ENCODE data around the gene SLC41A1.

DNA sequence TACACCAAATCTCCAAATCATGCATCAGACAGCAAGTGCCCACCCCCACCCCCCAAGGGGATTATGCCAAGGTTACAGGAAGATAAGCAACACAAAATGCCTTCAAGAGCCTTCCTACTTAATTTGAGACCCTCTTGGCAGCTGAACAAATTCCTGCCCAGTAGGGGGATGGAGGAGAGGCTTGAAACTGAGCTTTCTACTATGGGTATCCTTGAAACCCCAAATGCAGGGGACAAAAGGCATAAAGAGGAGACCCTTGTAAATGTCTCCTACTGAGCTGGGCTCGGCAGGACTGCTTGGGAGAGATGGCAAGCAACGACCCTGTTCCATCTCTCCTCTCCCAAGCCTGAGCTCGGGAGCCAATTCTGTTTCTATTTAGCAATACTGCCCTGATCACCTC is 3.5 kb downstream of the SLC41A1 start:
- TF ChIP-seq, protein P1, sequence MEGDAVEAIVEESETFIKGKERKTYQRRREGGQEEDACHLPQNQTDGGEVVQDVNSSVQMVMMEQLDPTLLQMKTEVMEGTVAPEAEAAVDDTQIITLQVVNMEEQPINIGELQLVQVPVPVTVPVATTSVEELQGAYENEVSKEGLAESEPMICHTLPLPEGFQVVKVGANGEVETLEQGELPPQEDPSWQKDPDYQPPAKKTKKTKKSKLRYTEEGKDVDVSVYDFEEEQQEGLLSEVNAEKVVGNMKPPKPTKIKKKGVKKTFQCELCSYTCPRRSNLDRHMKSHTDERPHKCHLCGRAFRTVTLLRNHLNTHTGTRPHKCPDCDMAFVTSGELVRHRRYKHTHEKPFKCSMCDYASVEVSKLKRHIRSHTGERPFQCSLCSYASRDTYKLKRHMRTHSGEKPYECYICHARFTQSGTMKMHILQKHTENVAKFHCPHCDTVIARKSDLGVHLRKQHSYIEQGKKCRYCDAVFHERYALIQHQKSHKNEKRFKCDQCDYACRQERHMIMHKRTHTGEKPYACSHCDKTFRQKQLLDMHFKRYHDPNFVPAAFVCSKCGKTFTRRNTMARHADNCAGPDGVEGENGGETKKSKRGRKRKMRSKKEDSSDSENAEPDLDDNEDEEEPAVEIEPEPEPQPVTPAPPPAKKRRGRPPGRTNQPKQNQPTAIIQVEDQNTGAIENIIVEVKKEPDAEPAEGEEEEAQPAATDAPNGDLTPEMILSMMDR (IDR thresholded peaks at IDR 0.05): no peak
- TF ChIP-seq POLR2A (IDR thresholded peaks at IDR 0.05): no peak
- TF ChIP-seq POLR2AphosphoS5 (IDR thresholded peaks at IDR 0.05): no peak
